Measurements from ENCODE around the gene TRAPPC11.

DNA sequence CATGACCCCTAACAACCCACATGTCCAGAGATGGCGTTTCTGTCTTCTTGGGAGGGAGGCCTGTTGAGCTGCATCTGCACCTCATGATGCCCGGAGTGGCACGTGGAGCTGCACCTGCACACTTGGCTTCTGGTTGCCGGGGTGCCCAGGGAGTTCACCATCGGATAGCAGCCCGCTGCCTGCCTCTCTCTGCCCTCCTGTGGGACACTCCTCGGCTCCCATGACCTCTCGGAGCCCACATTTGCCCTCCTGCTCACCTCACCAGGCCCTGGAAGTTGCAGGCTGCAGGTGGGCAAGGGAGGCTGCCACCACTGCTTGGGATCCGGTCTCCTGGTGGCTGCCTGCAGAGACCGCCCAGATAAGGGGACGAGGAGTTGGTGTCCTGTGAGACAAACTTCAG, 74.1 kb downstream of the TRAPPC11 start:
- TF ChIP-seq, protein P1, sequence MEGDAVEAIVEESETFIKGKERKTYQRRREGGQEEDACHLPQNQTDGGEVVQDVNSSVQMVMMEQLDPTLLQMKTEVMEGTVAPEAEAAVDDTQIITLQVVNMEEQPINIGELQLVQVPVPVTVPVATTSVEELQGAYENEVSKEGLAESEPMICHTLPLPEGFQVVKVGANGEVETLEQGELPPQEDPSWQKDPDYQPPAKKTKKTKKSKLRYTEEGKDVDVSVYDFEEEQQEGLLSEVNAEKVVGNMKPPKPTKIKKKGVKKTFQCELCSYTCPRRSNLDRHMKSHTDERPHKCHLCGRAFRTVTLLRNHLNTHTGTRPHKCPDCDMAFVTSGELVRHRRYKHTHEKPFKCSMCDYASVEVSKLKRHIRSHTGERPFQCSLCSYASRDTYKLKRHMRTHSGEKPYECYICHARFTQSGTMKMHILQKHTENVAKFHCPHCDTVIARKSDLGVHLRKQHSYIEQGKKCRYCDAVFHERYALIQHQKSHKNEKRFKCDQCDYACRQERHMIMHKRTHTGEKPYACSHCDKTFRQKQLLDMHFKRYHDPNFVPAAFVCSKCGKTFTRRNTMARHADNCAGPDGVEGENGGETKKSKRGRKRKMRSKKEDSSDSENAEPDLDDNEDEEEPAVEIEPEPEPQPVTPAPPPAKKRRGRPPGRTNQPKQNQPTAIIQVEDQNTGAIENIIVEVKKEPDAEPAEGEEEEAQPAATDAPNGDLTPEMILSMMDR (conservative IDR thresholded peaks at IDR 0.05 in 1 of 2, IDR thresholded peaks at IDR 0.05 in 1 of 2; ENCODE audit: low read depth in 1 of 2, low read length in 2 of 2), result no peak
- no peak for TF ChIP-seq EZH2 (IDR thresholded peaks at IDR 0.05; ENCODE audit: low read length, missing control alignments)

All from fibroblast of lung (primary cell).